Muscle layer of colon (tissue), 2 donors: ENCODE results near the gene CCDC88C.

Experiments
- H3K27ac ChIP-seq: one replicate; pipeline ENCODE4 v1.7.0; 2013; ENCODE audit warnings: low read depth, mild to moderate bottlenecking, low read length, moderate library complexity
- H3K27me3 ChIP-seq, 2 donors: one replicate each; pipeline ENCODE4 v1.7.0; 2013; ENCODE audit warnings: low read length in 2 of 2, mild to moderate bottlenecking in 2 of 2; ENCODE audit not compliant: insufficient read depth in 2 of 2, control insufficient read depth in 1 of 2
- H3K36me3 ChIP-seq: one replicate; pipeline ENCODE4 v1.7.0; 2013; ENCODE audit warnings: mild to moderate bottlenecking, low read length; ENCODE audit not compliant: insufficient read depth
- H3K4me1 ChIP-seq: one replicate; pipeline ENCODE4 v1.7.0; 2013; ENCODE audit warnings: mild to moderate bottlenecking, low read length; ENCODE audit not compliant: insufficient read depth
- H3K4me3 ChIP-seq, 2 donors: one replicate each; pipeline ENCODE4 v1.7.0; 2013; ENCODE audit warnings: low read length in 2 of 2, low read depth in 1 of 2, mild to moderate bottlenecking in 1 of 2, moderate library complexity in 1 of 2
- H3K9ac ChIP-seq: one replicate; pipeline ENCODE4 v1.7.0; 2013; ENCODE audit warnings: low read length
- H3K9me3 ChIP-seq: one replicate; pipeline ENCODE4 v1.7.0; 2013; ENCODE audit warnings: mild to moderate bottlenecking, low read length
- donor health status: abdominal sarcoma.
- donor health status: Adenocarcinoma of cecum.

CCDC88C gene

GRCh38 chr14:91291786-91292405, 125.7 kb downstream of the CCDC88C start:
- Histone ChIP-seq H3K4me1 (no peaks in the 10 kb centered on the region), H3K9me3 (no peaks in the 10 kb centered on the region), H3K36me3 (no peaks in the 10 kb centered on the region), H3K27me3 (no peaks in the 10 kb centered on the region), H3K9ac (no peak overlapping the region), H3K27ac (no peak overlapping the region), H3K4me3 (no peak overlapping the region)

- Histone ChIP-seq H3K9ac (no peak overlapping the region), H3K9me3 (no peaks in the 10 kb centered on the region), H3K27me3 (no peaks in the 10 kb centered on the region), H3K27ac (no peak overlapping the region), H3K4me1 (no peaks in the 10 kb centered on the region), H3K4me3 (no peak overlapping the region), H3K36me3 (no peaks in the 10 kb centered on the region)
Observed at GRCh38 chr14:91290986-91291385, 126.6 kb downstream of the CCDC88C start.

DNA sequence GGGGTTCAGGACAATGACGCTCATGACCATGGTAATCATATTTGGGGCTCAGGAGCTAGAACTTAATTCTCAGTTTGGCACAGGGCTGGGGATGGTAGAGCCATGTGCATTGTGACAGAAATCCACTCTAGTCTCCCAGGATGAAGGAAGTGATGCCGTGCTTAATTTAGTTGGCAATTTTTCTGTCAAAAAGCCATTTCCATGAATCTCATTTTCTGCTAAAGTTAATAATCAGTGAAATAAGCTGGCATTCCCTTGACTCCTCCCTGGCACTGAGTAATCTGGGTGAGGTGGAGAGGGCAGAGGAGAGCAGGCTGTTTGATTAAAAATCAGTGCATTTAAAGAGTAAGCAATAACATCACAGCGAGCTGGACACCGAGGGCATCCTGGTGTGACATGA, 128.2 kb downstream of the CCDC88C start:
- peaks cover 14% of the 10 kb centered on the region for H3K4me1 ChIP-seq
- no peak overlapping the region for H3K4me3 ChIP-seq
- H3K9ac ChIP-seq, result no peak overlapping the region
- no peaks in the 10 kb centered on the region for H3K9me3 ChIP-seq
- no peaks in the 10 kb centered on the region for H3K27me3 ChIP-seq
- H3K27ac ChIP-seq, result no peak overlapping the region
- H3K36me3 ChIP-seq, result no peaks in the 10 kb centered on the region

DNA sequence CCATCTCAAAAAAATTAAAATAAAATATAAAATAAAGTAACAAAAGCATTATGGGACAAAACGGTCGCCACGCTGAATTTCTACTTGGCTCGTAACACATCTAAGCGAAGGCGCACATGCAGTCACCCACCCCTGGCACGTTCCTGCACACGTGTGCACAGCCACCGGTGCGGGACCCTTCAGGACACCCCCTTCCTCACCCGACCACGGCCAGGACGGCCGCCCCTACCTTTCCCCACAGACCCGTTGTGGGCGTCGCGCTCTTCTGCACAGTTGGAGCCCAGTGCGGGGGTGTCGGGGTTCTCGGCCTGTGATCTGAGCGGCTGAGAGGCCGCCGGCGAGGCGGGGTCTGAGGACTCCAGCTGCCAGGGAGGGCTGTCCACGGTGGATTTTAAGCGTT, 128.7 kb downstream of the CCDC88C start:
- H3K36me3 ChIP-seq, result no peaks in the 10 kb centered on the region
- no peak overlapping the region for H3K27ac ChIP-seq
- H3K9ac ChIP-seq, result no peak overlapping the region
- H3K4me3 ChIP-seq, result no peak overlapping the region
- H3K27me3 ChIP-seq, result no peaks in the 10 kb centered on the region
- H3K9me3 ChIP-seq, result no peaks in the 10 kb centered on the region
- peaks cover 20% of the 10 kb centered on the region for H3K4me1 ChIP-seq

- H3K9ac ChIP-seq, result no peak overlapping the region
- no peak overlapping the region for H3K27ac ChIP-seq
- H3K4me3 ChIP-seq, result no peak overlapping the region
- no peaks in the 10 kb centered on the region for H3K27me3 ChIP-seq
- no peaks in the 10 kb centered on the region for H3K36me3 ChIP-seq
- peaks cover 26% of the 10 kb centered on the region for H3K4me1 ChIP-seq
- H3K9me3 ChIP-seq, result no peaks in the 10 kb centered on the region
Observed at GRCh38 chr14:91286530-91286937, 131.1 kb downstream of the CCDC88C start.

DNA sequence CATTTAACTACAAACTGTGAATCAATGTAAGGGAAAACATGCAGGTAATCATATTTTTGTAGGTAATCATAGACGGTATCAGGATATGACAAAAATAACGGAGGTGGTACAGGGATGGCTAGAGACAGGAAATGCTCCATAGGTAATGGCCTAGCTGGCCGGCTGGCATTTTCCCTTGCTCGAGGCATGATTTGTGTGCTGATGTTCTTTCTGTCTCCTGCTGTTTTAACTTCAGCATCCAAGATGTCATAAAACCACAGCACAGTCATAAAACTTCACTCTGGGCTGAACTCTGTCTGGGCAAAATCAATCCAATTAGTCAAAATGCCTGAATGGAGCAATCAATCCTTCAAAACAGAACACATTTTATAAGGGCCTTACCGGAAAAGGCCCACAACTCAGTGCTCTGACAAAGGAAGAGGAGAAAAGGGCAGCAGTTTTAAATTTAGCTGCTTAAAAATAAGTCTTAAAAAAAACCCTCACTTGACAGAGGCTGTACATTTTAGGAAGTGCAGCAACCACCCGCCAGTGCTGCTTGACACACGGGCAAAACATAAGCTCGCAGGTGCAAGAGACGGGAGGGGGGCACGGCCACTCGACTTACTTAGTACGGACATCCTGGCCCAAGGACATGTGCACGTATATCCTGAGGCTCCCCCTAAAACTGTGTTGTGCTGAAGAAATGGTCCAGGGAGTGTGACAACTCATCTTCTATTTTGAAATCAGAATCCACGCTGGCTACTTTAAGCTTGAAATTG, 132.7 kb downstream of the CCDC88C start:
- no peaks in the 10 kb centered on the region for H3K9me3 ChIP-seq
- no peak overlapping the region for H3K9ac ChIP-seq
- no peaks in the 10 kb centered on the region for H3K36me3 ChIP-seq
- peaks cover 26% of the 10 kb centered on the region for H3K4me1 ChIP-seq
- H3K27ac ChIP-seq, result peak overlapping the region; percentile 13
- H3K4me3 ChIP-seq, result no peak overlapping the region
- no peaks in the 10 kb centered on the region for H3K27me3 ChIP-seq

GRCh38 chr14:91284146-91284790, 133.4 kb downstream of the CCDC88C start:
- no peaks in the 10 kb centered on the region for H3K9me3 ChIP-seq
- no peaks in the 10 kb centered on the region for H3K36me3 ChIP-seq
- H3K9ac ChIP-seq, result no peak overlapping the region
- H3K27me3 ChIP-seq, result no peaks in the 10 kb centered on the region
- H3K27ac ChIP-seq, result peak overlapping the region; percentile 61
- H3K4me1 ChIP-seq, result peaks cover 26% of the 10 kb centered on the region
- H3K4me3 ChIP-seq, result no peak overlapping the region

- Histone ChIP-seq H3K36me3 (no peaks in the 10 kb centered on the region), H3K4me1 (peaks cover 26% of the 10 kb centered on the region), H3K27ac (no peak overlapping the region)
Observed at GRCh38 chr14:91283666-91284065, 134.0 kb downstream of the CCDC88C start.

DNA sequence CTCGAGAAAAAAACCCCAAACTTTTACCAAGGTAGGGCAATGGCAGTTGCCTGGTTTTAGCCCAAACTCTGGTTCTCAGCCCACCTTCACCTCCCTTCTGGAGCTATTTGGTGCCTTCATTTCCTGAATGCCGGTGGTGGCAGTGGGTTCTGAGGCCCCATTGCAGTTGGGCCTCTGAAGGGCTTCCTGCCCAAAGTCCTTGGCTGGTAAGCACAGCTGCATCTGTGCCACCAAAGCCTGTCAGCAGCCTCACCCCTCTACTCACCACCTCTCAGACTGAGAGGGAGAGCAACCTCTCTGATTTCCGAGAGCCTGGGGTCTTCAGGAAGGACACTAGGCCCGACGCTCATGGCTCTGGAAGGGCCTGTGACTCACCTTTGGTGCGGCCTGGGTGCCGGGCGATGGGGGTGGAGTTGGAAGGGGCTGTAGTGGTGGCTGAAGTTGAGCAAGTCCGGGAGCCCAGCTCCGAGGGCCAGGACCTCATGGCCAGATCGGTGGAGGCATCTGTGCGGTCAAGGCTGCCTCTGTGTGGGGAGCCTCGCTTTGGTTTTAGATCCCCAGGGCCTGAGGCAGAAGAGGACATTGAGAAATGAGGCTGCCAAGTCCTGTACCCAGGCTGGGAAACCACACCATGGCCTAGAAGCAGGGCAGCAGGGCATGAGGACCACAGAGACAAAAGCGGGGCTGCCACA, 134.5 kb downstream of the CCDC88C start:
- H3K36me3 ChIP-seq, result no peaks in the 10 kb centered on the region
- H3K4me1 ChIP-seq, result peaks cover 30% of the 10 kb centered on the region
- H3K27me3 ChIP-seq, result no peaks in the 10 kb centered on the region
- no peaks in the 10 kb centered on the region for H3K9me3 ChIP-seq
- no peak overlapping the region for H3K27ac ChIP-seq
- H3K4me3 ChIP-seq, result no peak overlapping the region
- H3K9ac ChIP-seq, result no peak overlapping the region

More at GRCh38 chr14:91283666-91284065, 134.0 kb downstream of the CCDC88C start:
- no peak overlapping the region for H3K4me3 ChIP-seq
- no peak overlapping the region for H3K9ac ChIP-seq
- no peaks in the 10 kb centered on the region for H3K27me3 ChIP-seq
- H3K9me3 ChIP-seq, result no peaks in the 10 kb centered on the region

- Histone ChIP-seq H3K4me3 (no peak overlapping the region), H3K27ac (no peak overlapping the region), H3K9ac (no peak overlapping the region), H3K9me3 (no peaks in the 10 kb centered on the region), H3K36me3 (no peaks in the 10 kb centered on the region), H3K27me3 (no peaks in the 10 kb centered on the region), H3K4me1 (peaks cover 48% of the 10 kb centered on the region)
Observed at GRCh38 chr14:91281346-91281745, 136.3 kb downstream of the CCDC88C start.

DNA sequence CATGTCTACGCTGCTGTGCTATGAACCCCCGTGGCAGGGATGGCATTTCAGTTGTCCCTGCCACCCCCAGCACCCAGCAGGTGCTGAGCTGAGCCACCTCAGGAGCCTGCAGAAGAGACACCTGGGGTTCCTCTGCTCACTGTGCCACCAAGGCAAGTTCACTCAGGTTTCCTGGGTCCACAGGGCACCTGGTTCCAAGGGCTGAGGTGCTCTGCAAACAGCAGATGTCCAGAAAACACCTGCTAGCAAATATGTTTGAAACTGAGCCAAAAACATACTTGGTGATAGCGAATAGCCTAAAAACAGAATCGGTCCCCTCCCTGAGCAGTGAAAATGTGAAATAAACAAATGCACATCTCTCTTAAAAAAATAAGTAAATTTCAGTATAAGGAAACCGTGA, 137.5 kb downstream of the CCDC88C start:
- no peak overlapping the region for H3K27ac ChIP-seq
- no peaks in the 10 kb centered on the region for H3K36me3 ChIP-seq
- H3K4me1 ChIP-seq, result peaks cover 41% of the 10 kb centered on the region
- no peaks in the 10 kb centered on the region for H3K27me3 ChIP-seq
- H3K9me3 ChIP-seq, result no peaks in the 10 kb centered on the region
- no peak overlapping the region for H3K9ac ChIP-seq
- no peak overlapping the region for H3K4me3 ChIP-seq
